Pancreas (tissue), 10 donors: Measurements from ENCODE around the gene CENPF. TPM values are rescaled to one million over a fixed set of nuclear protein-coding genes. Genes with fewer than 3 reads are reported as not detected.
A peak's percentile ranks its signal among the peaks of the same experiment; 100 is the strongest.

ENCODE experiments used
- ATAC-seq, 4 donors: fragments of 200-7000 bp; cut with Tn5 transposase; one replicate each; pipeline versions ENCODE4 v1.8.0 to v1.9.1; 2020; ENCODE audit warnings: mild to moderate bottlenecking in 4 of 4, moderate library complexity in 4 of 4
- DNase-seq, 6 donors: peaks; one replicate each; pipeline ENCODE4 v3.0.0-alpha.2; 2020
- FAIRE-seq: peaks from 2 replicates; lab custom pipeline; 2012; peaks lifted over from hg19 to GRCh38; lab: Jason Lieb, UNC
- H3K27ac ChIP-seq, 4 donors: fragments of 200-600 bp; sonication (generic); 1 replicate in 3 of 4; 2 replicates in 1 of 4; pipeline versions ENCODE4 v1.5.0 to v1.8.0; 2020
- H3K27me3 ChIP-seq, 4 donors: fragments of 200-600 bp; one replicate each; pipeline ENCODE4 v1.8.0; 2021
- H3K36me3 ChIP-seq, 3 donors: fragments of 200-600 bp; sonication (generic) in 1 of 3; one replicate each; pipeline versions ENCODE4 v1.5.0 to v1.8.0; 2020 to 2021
- H3K4me1 ChIP-seq, 3 donors: fragments of 200-600 bp; one replicate each; pipeline ENCODE4 v1.8.0; 2021
- H3K4me3 ChIP-seq, 4 donors: fragments of 200-600 bp; sonication (generic) in 2 of 4; one replicate each; pipeline versions ENCODE4 v1.5.0 to v1.8.0; 2020 to 2021
- H3K9me3 ChIP-seq, 4 donors: fragments of 200-600 bp; one replicate each; pipeline ENCODE4 v1.8.0; 2021
- WGBS, 2 donors: extraction: QIAGEN DNeasy Blood & Tissue Kit; methylation state at CpG; one replicate each; pipeline ENCODE4 v1.1.7; 2013; 5-methylcytosine and 5-hydroxymethylcytosine counted together
- intact Hi-C, 3 donors: fragments of 100-400 bp; cut with DNase I; formaldehyde crosslinking; loops; one replicate each; pipeline versions ENCODE4 v1.11.1 to v1.14.2; 2022
- polyA plus RNA-seq, 2 donors: library from polyadenylated mRNA; stranded (reverse); fragments of 200-250 nt; gene quantifications; one replicate each; pipeline ENCODE4 v1.2.3, GENCODE V29; 2013
- total RNA-seq, 6 donors: library from RNA; stranded (reverse); fragmentation: NEBNext Ultra II Directional in 4 of 6; extraction: Animal tissue kit (Norgen Biotek cat#: 25700) in 4 of 6; gene quantifications; one replicate each; pipeline versions ENCODE4 v1.2.1 to v1.2.4, GENCODE V29; 2021 to 2023
- TF ChIP-seq, protein P1 (sequence below), 4 donors: fragments of 200-600 bp; sonication (generic) in 3 of 4; IDR thresholded peaks; one replicate each; pipeline versions ENCODE4 v1.5.0 to v1.8.0; 2021; ENCODE audit warnings: antibody characterized with exemption in 4 of 4
- donor health status: healthy with polysubstance abuse.
- donor health status: DM: no; HTN: no; CAD: no; lungs with moderate emphysema.
- donor health status: DM: no; HTN: no; CAD: no.
- donor health status: control.
- donor health status: control.
- donor health status: Bipolar disorder and iron deficiency.
- donor health status: DM: yes; HTN: yes; CAD: no.
- donor health status: DM: no; HTN: no; CAD: no.
- donor health status: DM: no; HTN: no; CAD: no.
- donor health status: DM: yes; HTN: yes; CAD: no.

CENPF gene
- total and polyA plus RNA-seq, 8 donors, result 0.05 to 2.0 (median 0.30) TPM

- Histone ChIP-seq H3K27me3 (no peaks in the 10 kb centered on the region), H3K4me1 (no peaks in the 10 kb centered on the region), H3K4me3 (no peak overlapping the region), H3K27ac (no peak overlapping the region), H3K9me3 (no peaks in the 10 kb centered on the region), H3K36me3 (no peaks in the 10 kb centered on the region)
- no peak for ATAC-seq
- DNase-seq, result no peak
- intact Hi-C loops, result no loop called here
- FAIRE-seq, result no peak
- TF ChIP-seq, protein P1, sequence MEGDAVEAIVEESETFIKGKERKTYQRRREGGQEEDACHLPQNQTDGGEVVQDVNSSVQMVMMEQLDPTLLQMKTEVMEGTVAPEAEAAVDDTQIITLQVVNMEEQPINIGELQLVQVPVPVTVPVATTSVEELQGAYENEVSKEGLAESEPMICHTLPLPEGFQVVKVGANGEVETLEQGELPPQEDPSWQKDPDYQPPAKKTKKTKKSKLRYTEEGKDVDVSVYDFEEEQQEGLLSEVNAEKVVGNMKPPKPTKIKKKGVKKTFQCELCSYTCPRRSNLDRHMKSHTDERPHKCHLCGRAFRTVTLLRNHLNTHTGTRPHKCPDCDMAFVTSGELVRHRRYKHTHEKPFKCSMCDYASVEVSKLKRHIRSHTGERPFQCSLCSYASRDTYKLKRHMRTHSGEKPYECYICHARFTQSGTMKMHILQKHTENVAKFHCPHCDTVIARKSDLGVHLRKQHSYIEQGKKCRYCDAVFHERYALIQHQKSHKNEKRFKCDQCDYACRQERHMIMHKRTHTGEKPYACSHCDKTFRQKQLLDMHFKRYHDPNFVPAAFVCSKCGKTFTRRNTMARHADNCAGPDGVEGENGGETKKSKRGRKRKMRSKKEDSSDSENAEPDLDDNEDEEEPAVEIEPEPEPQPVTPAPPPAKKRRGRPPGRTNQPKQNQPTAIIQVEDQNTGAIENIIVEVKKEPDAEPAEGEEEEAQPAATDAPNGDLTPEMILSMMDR (IDR thresholded peaks at IDR 0.05), result no peak
- WGBS, 2 donors, result 96 to 99% methylated on average over 10 of the region's 10 CpGs
These were observed 42.7 kb downstream of the CENPF start for GRCh38 chr1:214645712-214646111.

- Histone ChIP-seq H3K9me3 (no peaks in the 10 kb centered on the region), H3K4me3 (no peak overlapping the region), H3K36me3 (no peaks in the 10 kb centered on the region), H3K27me3 (no peaks in the 10 kb centered on the region), H3K27ac (no peak overlapping the region), H3K4me1 (no peaks in the 10 kb centered on the region)
- TF ChIP-seq, protein P1 (IDR thresholded peaks at IDR 0.05), result no peak
- intact Hi-C loops, result no loop called here
- no peak for FAIRE-seq
- peak in 1 of 4 donors; percentile 54 for ATAC-seq
- 42 to 56% methylated on average over 3 of the region's 3 CpGs for WGBS, 2 donors
- DNase-seq, result no peak
These were observed 45.8 kb downstream of the CENPF start for GRCh38 chr1:214648801-214649200.

DNA sequence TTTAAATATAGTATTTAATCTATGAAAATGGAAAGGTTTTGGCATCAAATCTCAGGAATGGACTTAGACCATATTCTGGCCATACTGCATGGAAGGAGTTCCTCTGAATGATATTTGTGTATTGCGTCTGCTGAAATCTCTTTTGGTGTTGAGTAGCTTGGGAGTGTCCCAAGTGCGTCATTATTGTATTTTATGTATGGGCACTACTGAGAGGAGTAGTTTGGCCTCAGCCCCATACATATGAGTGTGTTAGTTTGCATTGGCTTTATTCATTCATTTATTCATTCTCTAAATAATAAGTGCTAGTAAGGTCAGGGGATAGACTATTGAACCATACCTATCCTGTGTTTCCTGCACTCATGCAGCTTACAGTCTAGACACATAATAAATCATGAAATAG lies 46.6 kb downstream of the CENPF start:
- no peak for FAIRE-seq
- intact Hi-C loops, result no loop called here
- H3K4me1 ChIP-seq, result no peaks in the 10 kb centered on the region
- H3K36me3 ChIP-seq, result no peaks in the 10 kb centered on the region
- H3K4me3 ChIP-seq, result no peak overlapping the region
- no peaks in the 10 kb centered on the region for H3K9me3 ChIP-seq
- no peaks in the 10 kb centered on the region for H3K27me3 ChIP-seq
- DNase-seq, result no peak
- TF ChIP-seq, protein P1 (IDR thresholded peaks at IDR 0.05), result no peak
- WGBS, 2 donors, result 98 to 99% methylated on average over 2 of the region's 2 CpGs
- ATAC-seq, result no peak
- H3K27ac ChIP-seq, result no peak overlapping the region

DNA sequence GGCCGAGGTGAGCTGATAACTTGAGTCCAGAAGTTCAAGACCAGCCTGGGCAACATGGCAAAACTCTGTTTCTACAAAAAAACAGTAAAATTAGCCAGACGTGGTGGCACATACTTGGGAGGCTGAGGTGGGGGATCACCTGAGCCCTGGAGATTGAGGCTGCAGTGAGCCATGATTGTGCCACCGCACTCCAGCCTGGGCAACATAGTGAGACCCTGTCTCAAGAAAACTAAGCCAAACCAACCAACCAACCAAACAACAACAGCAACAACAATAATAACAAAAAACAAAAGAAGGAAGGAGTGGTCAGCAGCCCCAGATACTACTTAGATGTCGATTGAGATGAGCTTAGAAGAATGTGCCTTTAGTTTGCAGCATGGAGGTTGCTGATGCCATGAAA lies 47.7 kb downstream of the CENPF start:
- no peak overlapping the region for H3K27ac ChIP-seq
- DNase-seq, result no peak
- no peak for FAIRE-seq
- 92 to 97% methylated on average over 4 of the region's 4 CpGs for whole genome bisulfite sequencing, 2 donors
- no peak for ATAC-seq
- intact Hi-C loops, result no loop called here
- no peaks in the 10 kb centered on the region for H3K4me1 ChIP-seq
- no peaks in the 10 kb centered on the region for H3K36me3 ChIP-seq
- no peaks in the 10 kb centered on the region for H3K9me3 ChIP-seq
- TF ChIP-seq, protein P1 (IDR thresholded peaks at IDR 0.05), result no peak
- no peak overlapping the region for H3K4me3 ChIP-seq
- H3K27me3 ChIP-seq, result no peaks in the 10 kb centered on the region

DNA sequence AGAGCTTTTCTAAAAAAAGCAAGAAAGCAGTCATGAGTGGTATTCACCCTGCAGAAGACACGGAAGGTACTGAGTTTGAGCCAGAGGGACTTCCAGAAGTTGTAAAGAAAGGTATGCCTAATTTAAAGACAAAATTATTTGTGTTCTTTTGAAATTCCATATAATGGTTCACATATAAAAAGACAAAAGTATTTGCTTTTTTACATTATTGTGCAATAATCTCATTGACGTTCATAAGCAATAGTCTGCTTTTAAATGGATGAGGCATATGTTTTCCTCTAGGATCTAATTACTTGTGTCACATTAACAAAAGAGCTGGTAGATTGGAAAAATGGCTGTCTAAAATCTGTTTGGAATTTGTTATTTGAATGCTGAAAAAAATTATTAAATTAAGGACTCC lies 54.3 kb downstream of the CENPF start:
- Histone ChIP-seq H3K4me3 (no peak overlapping the region), H3K27ac (no peak overlapping the region), H3K27me3 (no peaks in the 10 kb centered on the region), H3K36me3 (no peaks in the 10 kb centered on the region), H3K4me1 (no peaks in the 10 kb centered on the region), H3K9me3 (no peaks in the 10 kb centered on the region)
- ATAC-seq, result no peak
- 89 to 91% methylated on average over 2 of the region's 2 CpGs for WGBS, 2 donors
- intact Hi-C loops, result no loop called here
- FAIRE-seq, result no peak
- DNase-seq, result no peak
- TF ChIP-seq, protein P1 (IDR thresholded peaks at IDR 0.05), result no peak
